Measurements from ENCODE around the gene PIK3CG. TPM values are rescaled to one million over a fixed set of nuclear protein-coding genes. Genes with fewer than 3 reads are reported as not detected.

Gene PIK3CG
- total RNA-seq, 1 experiment from 2014 or later, result 0.13 TPM

GRCh38 chr7:106841896-106842390 is 23.1 kb upstream of the PIK3CG start:
- POLR2A ChIA-PET, result no interaction called here
- ATAC-seq, result no peak

GRCh38 chr7:106844279-106844997 is 20.6 kb upstream of the PIK3CG start:
- Histone ChIP-seq H3K36me3 (ENCODE audit: control insufficient read depth, insufficient read depth, low read length) (no peaks in the 10 kb centered on the region), H3K9me3 (ENCODE audit: control insufficient read depth, insufficient read depth, low read depth, low read length) (no peaks in the 10 kb centered on the region), H3K27me3 (ENCODE audit: control insufficient read depth, insufficient read depth, low read length) (no peaks in the 10 kb centered on the region), H3K27ac (ENCODE audit: low read length) (no peak overlapping the region), H3K4me3 (ENCODE audit: low read depth in 2 of 2, low read length in 2 of 2) (no peak overlapping the region), H3K4me1 (ENCODE audit: control insufficient read depth, insufficient read depth, low read length) (no peaks in the 10 kb centered on the region)
- ATAC-seq, result no peak
- TF ChIP-seq, protein P1, sequence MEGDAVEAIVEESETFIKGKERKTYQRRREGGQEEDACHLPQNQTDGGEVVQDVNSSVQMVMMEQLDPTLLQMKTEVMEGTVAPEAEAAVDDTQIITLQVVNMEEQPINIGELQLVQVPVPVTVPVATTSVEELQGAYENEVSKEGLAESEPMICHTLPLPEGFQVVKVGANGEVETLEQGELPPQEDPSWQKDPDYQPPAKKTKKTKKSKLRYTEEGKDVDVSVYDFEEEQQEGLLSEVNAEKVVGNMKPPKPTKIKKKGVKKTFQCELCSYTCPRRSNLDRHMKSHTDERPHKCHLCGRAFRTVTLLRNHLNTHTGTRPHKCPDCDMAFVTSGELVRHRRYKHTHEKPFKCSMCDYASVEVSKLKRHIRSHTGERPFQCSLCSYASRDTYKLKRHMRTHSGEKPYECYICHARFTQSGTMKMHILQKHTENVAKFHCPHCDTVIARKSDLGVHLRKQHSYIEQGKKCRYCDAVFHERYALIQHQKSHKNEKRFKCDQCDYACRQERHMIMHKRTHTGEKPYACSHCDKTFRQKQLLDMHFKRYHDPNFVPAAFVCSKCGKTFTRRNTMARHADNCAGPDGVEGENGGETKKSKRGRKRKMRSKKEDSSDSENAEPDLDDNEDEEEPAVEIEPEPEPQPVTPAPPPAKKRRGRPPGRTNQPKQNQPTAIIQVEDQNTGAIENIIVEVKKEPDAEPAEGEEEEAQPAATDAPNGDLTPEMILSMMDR (IDR thresholded peaks at IDR 0.05), result no peak
- TF ChIP-seq REST (IDR thresholded peaks at IDR 0.05; ENCODE audit: insufficient read depth in 1 of 2, low read depth in 2 of 2, low read length in 1 of 2), result no peak
- no peak for TF ChIP-seq SIN3A (IDR thresholded peaks at IDR 0.05; ENCODE audit: borderline replicate concordance, insufficient read depth, low read depth, low read length)
- TF ChIP-seq TCF7L2 (IDR thresholded peaks at IDR 0.05; ENCODE audit: low read depth, low read length), result no peak
- TF ChIP-seq POLR2AphosphoS5 (IDR thresholded peaks at IDR 0.05; ENCODE audit: low read depth, low read length), result no peak
- POLR2A ChIA-PET, result no interaction called here
- CTCF ChIA-PET, result no interaction called here
- in situ Hi-C loops (cut with HindIII; ENCODE audit: low pct_unique_long_range_greater_than_20kb, low sequenced_read_pairs) (no loop called here), intact Hi-C loops (cut with micrococcal nuclease; ENCODE audit: unreplicated experiment) (no loop called here)
- no peak for DNase-seq (ENCODE audit: low read depth, low spot score)
- BruUV-seq (replicated peaks), result no TSS peak

More at GRCh38 chr7:106841896-106842390, 23.1 kb upstream of the PIK3CG start:
- intact Hi-C loops (cut with micrococcal nuclease; ENCODE audit: unreplicated experiment) (no loop called here), in situ Hi-C loops (cut with HindIII; ENCODE audit: low pct_unique_long_range_greater_than_20kb, low sequenced_read_pairs) (no loop called here)
- no peak for DNase-seq (ENCODE audit: low read depth, low spot score)
- no peaks in the 10 kb centered on the region for H3K27me3 ChIP-seq (ENCODE audit: control insufficient read depth, insufficient read depth, low read length)
- no peaks in the 10 kb centered on the region for H3K4me1 ChIP-seq (ENCODE audit: control insufficient read depth, insufficient read depth, low read length)
- no peaks in the 10 kb centered on the region for H3K36me3 ChIP-seq (ENCODE audit: control insufficient read depth, insufficient read depth, low read length)
- CTCF ChIA-PET, result no interaction called here
- no peak overlapping the region for H3K27ac ChIP-seq (ENCODE audit: low read length)
- TF ChIP-seq TCF7L2 (IDR thresholded peaks at IDR 0.05; ENCODE audit: low read depth, low read length), result no peak
- TF ChIP-seq SIN3A (IDR thresholded peaks at IDR 0.05; ENCODE audit: borderline replicate concordance, insufficient read depth, low read depth, low read length), result no peak
- TF ChIP-seq POLR2AphosphoS5 (IDR thresholded peaks at IDR 0.05; ENCODE audit: low read depth, low read length), result no peak
- TF ChIP-seq, protein P1 (IDR thresholded peaks at IDR 0.05), result no peak
- TF ChIP-seq REST (IDR thresholded peaks at IDR 0.05; ENCODE audit: insufficient read depth in 1 of 2, low read depth in 2 of 2, low read length in 1 of 2), result no peak
- H3K9me3 ChIP-seq (ENCODE audit: control insufficient read depth, insufficient read depth, low read depth, low read length), result no peaks in the 10 kb centered on the region
- BruUV-seq (replicated peaks), result no TSS peak
- no peak overlapping the region for H3K4me3 ChIP-seq (ENCODE audit: low read depth in 2 of 2, low read length in 2 of 2)
